Stimulated activated effector memory CD8-positive, alpha-beta T cell treated with anti-CD3 and anti-CD28 coated beads, Interleukin-12 subunit alpha, Interleukin-12 subunit beta, amount 100 ng/mL, for 72 hours (primary cell): ENCODE data around the gene METTL2B.
"Not testable (repeated sequence)": the region's sequence is repeated elsewhere in the genome, so short reads cannot be mapped to it uniquely, and the experiment has no call there.

ENCODE experiments used
- ATAC-seq: fragments of 150-1000 bp; cut with Tn5 transposase; 2 replicates; pipeline ENCODE4 v1.10.0; 2021
- DNase-seq, 2 donors: peaks; one replicate each; pipeline ENCODE4 v3.0.0; 2021 to 2022; ENCODE audit warnings: low spot score in 2 of 2
- H3K27ac Mint-ChIP-seq: one replicate; pipeline ENCODE4 v1.8.0; 2022; ENCODE audit warnings: mild to moderate bottlenecking, mixed read lengths
- H3K36me3 Mint-ChIP-seq: one replicate; pipeline ENCODE4 v1.8.0; 2022; ENCODE audit warnings: mild to moderate bottlenecking, mixed read lengths
- H3K4me1 Mint-ChIP-seq: one replicate; pipeline ENCODE4 v1.8.0; 2022; ENCODE audit warnings: mixed read lengths
- H3K4me3 Mint-ChIP-seq: one replicate; pipeline ENCODE4 v1.8.0; 2022; ENCODE audit warnings: mild to moderate bottlenecking, mixed read lengths
- H3K9me3 Mint-ChIP-seq: one replicate; pipeline ENCODE4 v1.8.0; 2022; ENCODE audit warnings: mixed read lengths

METTL2B gene

GRCh38 chr7:128450409-128450808 is 26.1 kb upstream of the METTL2B start:
- H3K4me3 Mint-ChIP-seq: peak overlapping the region; percentile 60
- no peak for DNase-seq
- peak overlapping the region; percentile 78 for H3K27ac Mint-ChIP-seq
- ATAC-seq: peak; percentile 88
- no peaks in the 10 kb centered on the region for H3K9me3 Mint-ChIP-seq
- peaks cover 54% of the 10 kb centered on the region for H3K4me1 Mint-ChIP-seq
- H3K36me3 Mint-ChIP-seq: peaks cover 17% of the 10 kb centered on the region

- no peak for DNase-seq
- Mint-ChIP-seq H3K36me3 (peaks cover 22% of the 10 kb centered on the region), H3K9me3 (no peaks in the 10 kb centered on the region), H3K4me1 (peaks cover 55% of the 10 kb centered on the region), H3K27ac (peak overlapping the region; percentile 78), H3K4me3 (peak overlapping the region; percentile 60)
- no peak for ATAC-seq
These were observed 25.6 kb upstream of the METTL2B start for GRCh38 chr7:128450913-128451312.

- peak overlapping the region; percentile 35 for H3K27ac Mint-ChIP-seq
These were observed 24.0 kb upstream of the METTL2B start for GRCh38 chr7:128452552-128452951.

GRCh38 chr7:128453836-128454804 is 22.4 kb upstream of the METTL2B start:
- ATAC-seq (no peak), DNase-seq (no peak)
- peak overlapping the region; percentile 91 for H3K27ac Mint-ChIP-seq
- H3K4me1 Mint-ChIP-seq: peaks cover 63% of the 10 kb centered on the region
- peak overlapping the region; percentile 90 for H3K4me3 Mint-ChIP-seq
- H3K9me3 Mint-ChIP-seq: no peaks in the 10 kb centered on the region
- peaks cover 49% of the 10 kb centered on the region for H3K36me3 Mint-ChIP-seq

More at GRCh38 chr7:128452552-128452951, 24.0 kb upstream of the METTL2B start:
- Mint-ChIP-seq H3K4me3 (peak overlapping the region; percentile 60), H3K36me3 (peaks cover 38% of the 10 kb centered on the region), H3K4me1 (peaks cover 62% of the 10 kb centered on the region), H3K9me3 (no peaks in the 10 kb centered on the region)
- no peak for DNase-seq
- no peak for ATAC-seq

DNA sequence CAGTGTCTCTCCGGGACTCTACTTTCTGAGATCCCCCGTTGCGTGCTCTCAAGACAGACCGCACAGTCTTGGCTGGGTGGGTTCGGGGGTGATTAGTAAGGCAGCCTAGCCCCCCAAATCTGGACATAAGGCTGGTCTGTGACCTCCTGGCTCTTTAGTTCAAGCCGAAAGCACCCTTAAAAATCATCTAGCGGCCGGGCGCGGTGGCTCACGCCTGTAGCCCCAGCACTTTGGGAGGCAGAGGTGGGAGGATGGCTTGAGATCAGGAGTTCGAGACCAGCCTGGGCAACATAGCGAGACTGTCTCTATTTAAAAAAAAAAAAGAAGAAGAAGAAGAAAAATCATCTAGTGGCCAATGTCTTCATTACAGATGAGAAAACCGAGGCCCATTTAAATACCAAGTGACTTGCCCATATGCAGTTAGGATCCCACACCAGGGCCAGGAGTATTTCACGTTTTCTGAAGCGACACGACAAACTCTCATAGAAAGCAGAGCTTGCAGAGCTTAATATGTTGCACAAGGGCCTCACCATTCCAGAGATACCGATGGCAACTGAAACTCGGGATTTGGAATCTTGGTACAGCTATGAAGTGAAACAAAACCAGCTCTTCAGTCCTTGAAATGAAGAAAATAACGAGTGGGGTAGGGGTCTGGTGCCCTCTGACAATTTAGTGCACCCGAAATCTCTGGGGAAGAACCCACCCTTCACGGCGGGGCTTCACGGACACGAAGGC is 21.6 kb upstream of the METTL2B start:
- peaks cover 57% of the 10 kb centered on the region for H3K36me3 Mint-ChIP-seq
- H3K4me1 Mint-ChIP-seq: peaks cover 69% of the 10 kb centered on the region
- DNase-seq: no peak
- peak overlapping the region; percentile 90 for H3K4me3 Mint-ChIP-seq
- peak overlapping the region; percentile 91 for H3K27ac Mint-ChIP-seq
- no peak for ATAC-seq
- no peaks in the 10 kb centered on the region for H3K9me3 Mint-ChIP-seq

GRCh38 chr7:128455543-128456254 is 20.8 kb upstream of the METTL2B start, which contains the start of gene HILPDA:
Gene HILPDA (plus strand): TSS chr7:128455878. CDS start chr7:128457269, 1,391 bp downstream.
- DNase-seq: peak; percentile 94 to 95
- ATAC-seq: peak; percentile 92
- Mint-ChIP-seq H3K27ac (peak within 1 kb of the TSS; percentile 91), H3K4me3 (peak within 1 kb of the TSS; percentile 90), H3K36me3 (peaks cover 59% of the 10 kb centered on the region), H3K4me1 (peaks cover 63% of the 10 kb centered on the region), H3K9me3 (no peaks in the 10 kb centered on the region)

DNA sequence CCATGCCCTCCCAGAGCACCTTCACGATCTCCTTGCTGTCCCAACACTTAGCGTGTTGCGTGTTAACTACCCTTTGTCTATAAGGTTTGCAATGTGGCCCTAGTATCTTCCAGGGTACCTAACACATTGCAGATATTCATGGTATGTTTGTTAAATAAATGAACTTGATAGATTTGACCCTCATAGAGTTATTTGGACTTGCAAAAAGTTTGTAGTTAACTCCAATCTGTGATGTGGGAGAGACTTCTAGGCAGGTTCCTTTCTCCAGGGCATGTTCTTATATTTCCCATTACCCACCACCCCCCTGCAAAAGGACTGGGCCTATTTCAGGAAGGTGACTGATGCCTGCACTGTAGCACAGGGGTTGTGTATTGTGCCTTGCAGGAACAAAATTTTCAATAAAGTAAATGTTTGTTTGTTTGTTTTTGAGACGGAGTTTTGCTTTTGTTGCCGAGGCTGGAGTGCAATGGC is 20.3 kb upstream of the METTL2B start:
- peaks cover 65% of the 10 kb centered on the region for H3K36me3 Mint-ChIP-seq
- peak overlapping the region; percentile 91 for H3K27ac Mint-ChIP-seq

GRCh38 chr7:128457385-128457784 is 19.2 kb upstream of the METTL2B start:
- not testable (repeated sequence) for H3K9me3 Mint-ChIP-seq
- H3K27ac Mint-ChIP-seq: peak overlapping the region; percentile 74

More for the DNA sequence above, 20.3 kb upstream of the METTL2B start:
- Mint-ChIP-seq H3K4me1 (peaks cover 57% of the 10 kb centered on the region), H3K4me3 (peak overlapping the region; percentile 90), H3K9me3 (no peaks in the 10 kb centered on the region)
- DNase-seq (no peak), ATAC-seq (peak; percentile 1)

GRCh38 chr7:128458956-128459355 is 17.6 kb upstream of the METTL2B start:
- Mint-ChIP-seq H3K9me3 (no peaks in the 10 kb centered on the region), H3K4me1 (peaks cover 45% of the 10 kb centered on the region), H3K36me3 (peaks cover 90% of the 10 kb centered on the region), H3K4me3 (peak overlapping the region; percentile 90), H3K27ac (peak overlapping the region; percentile 74)
- ATAC-seq (peak; percentile 79), DNase-seq (no peak)

More at GRCh38 chr7:128457385-128457784, 19.2 kb upstream of the METTL2B start:
- ATAC-seq, DNase-seq: not testable (repeated sequence)
- Mint-ChIP-seq H3K4me3 (peak overlapping the region; percentile 90), H3K36me3 (peaks cover 75% of the 10 kb centered on the region), H3K4me1 (peaks cover 46% of the 10 kb centered on the region)

GRCh38 chr7:128459394-128459878 is 17.1 kb upstream of the METTL2B start:
- DNase-seq: peak in 1 of 2 donors; percentile 74
- ATAC-seq: peak; percentile 44
- H3K9me3 Mint-ChIP-seq: no peaks in the 10 kb centered on the region
- peaks cover 94% of the 10 kb centered on the region for H3K36me3 Mint-ChIP-seq
- H3K4me3 Mint-ChIP-seq: peak overlapping the region; percentile 90
- H3K4me1 Mint-ChIP-seq: peaks cover 45% of the 10 kb centered on the region
- H3K27ac Mint-ChIP-seq: peak overlapping the region; percentile 74

DNA sequence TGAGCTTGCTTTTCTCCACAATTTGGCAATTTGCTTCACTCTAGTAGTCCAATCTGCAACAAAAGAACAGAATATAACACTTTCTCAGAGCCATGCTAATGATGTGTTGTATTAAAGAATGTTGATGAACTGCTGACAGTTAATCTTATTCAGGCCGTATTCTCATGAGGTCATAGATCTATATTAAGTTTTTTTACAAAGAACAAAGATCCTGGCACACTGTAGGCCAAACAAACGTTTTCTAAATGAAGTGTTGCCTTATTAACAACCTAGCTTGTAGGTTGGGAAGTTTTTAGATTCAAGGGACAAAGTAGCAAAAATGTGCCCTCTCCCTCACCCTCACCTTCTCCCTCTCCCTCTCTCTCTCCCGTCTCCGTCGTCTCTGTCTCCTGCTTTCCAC is 14.1 kb upstream of the METTL2B start:
- Mint-ChIP-seq H3K9me3 (no peaks in the 10 kb centered on the region), H3K4me3 (no peak overlapping the region), H3K36me3 (peaks cover 93% of the 10 kb centered on the region), H3K4me1 (peaks cover 31% of the 10 kb centered on the region), H3K27ac (no peak overlapping the region)
- ATAC-seq: no peak
- DNase-seq: no peak

- Mint-ChIP-seq H3K4me1 (peaks cover 22% of the 10 kb centered on the region), H3K36me3 (peaks cover 93% of the 10 kb centered on the region)
- H3K27ac Mint-ChIP-seq, DNase-seq, H3K4me3 Mint-ChIP-seq, H3K9me3 Mint-ChIP-seq, ATAC-seq: not testable (repeated sequence)
These were observed 13.2 kb upstream of the METTL2B start for GRCh38 chr7:128463345-128463744.

GRCh38 chr7:128463933-128464332 is 12.6 kb upstream of the METTL2B start:
- not testable (repeated sequence) for ATAC-seq, H3K27ac Mint-ChIP-seq, H3K9me3 Mint-ChIP-seq, DNase-seq, H3K4me3 Mint-ChIP-seq
- Mint-ChIP-seq H3K36me3 (peaks cover 93% of the 10 kb centered on the region), H3K4me1 (peaks cover 16% of the 10 kb centered on the region)

GRCh38 chr7:128466871-128467270 is 9.7 kb upstream of the METTL2B start:
- not testable (repeated sequence) for H3K9me3 Mint-ChIP-seq, H3K4me3 Mint-ChIP-seq, DNase-seq, H3K27ac Mint-ChIP-seq, ATAC-seq, H3K4me1 Mint-ChIP-seq
- peaks cover 85% of the 10 kb centered on the region for H3K36me3 Mint-ChIP-seq
